Measurements from ENCODE around the gene WWOX. TPM values are rescaled to one million over a fixed set of nuclear protein-coding genes. Genes with fewer than 3 reads are reported as not detected.
A peak's percentile ranks its signal among the peaks of the same experiment; 100 is the strongest.

The WWOX gene
- total and polyA plus RNA-seq, 2 experiments from 2014 or later: 22.1 to 123 TPM

GRCh38 chr16:78325468-78326352 lies 226.3 kb downstream of the WWOX start:
- H3K4me1 ChIP-seq (ENCODE audit: low read depth): peaks cover 11% of the 10 kb centered on the region
- H3K4me3 ChIP-seq: no peak overlapping the region
- TF ChIP-seq CTCF (IDR thresholded peaks at IDR 0.05; ENCODE audit: low read depth, low read length): no peak
- no peaks in the 10 kb centered on the region for H3K27me3 ChIP-seq
- H3K36me3 ChIP-seq: no peaks in the 10 kb centered on the region
- H3K27ac ChIP-seq: peak overlapping the region; percentile 2
- DNase-seq (ENCODE audit: low read depth in 1 of 2, low spot score in 1 of 2): peak in 1 of 2 donors; percentile 17
- no peaks in the 10 kb centered on the region for H3K9me3 ChIP-seq (ENCODE audit: low read depth)

- peaks cover 11% of the 10 kb centered on the region for H3K4me1 ChIP-seq (ENCODE audit: low read depth)
- no peak for TF ChIP-seq CTCF (IDR thresholded peaks at IDR 0.05; ENCODE audit: low read depth, low read length)
- no peaks in the 10 kb centered on the region for H3K27me3 ChIP-seq
- H3K4me3 ChIP-seq: no peak overlapping the region
- H3K36me3 ChIP-seq: no peaks in the 10 kb centered on the region
- DNase-seq (ENCODE audit: low read depth in 1 of 2, low spot score in 1 of 2): no peak
- no peaks in the 10 kb centered on the region for H3K9me3 ChIP-seq (ENCODE audit: low read depth)
- H3K27ac ChIP-seq: no peak overlapping the region
Observed at GRCh38 chr16:78326731-78327130, 227.3 kb downstream of the WWOX start.

- Histone ChIP-seq H3K36me3 (no peaks in the 10 kb centered on the region), H3K4me1 (ENCODE audit: low read depth) (no peaks in the 10 kb centered on the region), H3K27me3 (no peaks in the 10 kb centered on the region), H3K27ac (no peak overlapping the region), H3K4me3 (no peak overlapping the region), H3K9me3 (ENCODE audit: low read depth) (no peaks in the 10 kb centered on the region)
- DNase-seq (ENCODE audit: low read depth in 1 of 2, low spot score in 1 of 2): peak in 1 of 2 donors; percentile 23
- no peak for TF ChIP-seq CTCF (IDR thresholded peaks at IDR 0.05; ENCODE audit: low read depth, low read length)
Observed at GRCh38 chr16:78331731-78332130, 232.3 kb downstream of the WWOX start.

DNA sequence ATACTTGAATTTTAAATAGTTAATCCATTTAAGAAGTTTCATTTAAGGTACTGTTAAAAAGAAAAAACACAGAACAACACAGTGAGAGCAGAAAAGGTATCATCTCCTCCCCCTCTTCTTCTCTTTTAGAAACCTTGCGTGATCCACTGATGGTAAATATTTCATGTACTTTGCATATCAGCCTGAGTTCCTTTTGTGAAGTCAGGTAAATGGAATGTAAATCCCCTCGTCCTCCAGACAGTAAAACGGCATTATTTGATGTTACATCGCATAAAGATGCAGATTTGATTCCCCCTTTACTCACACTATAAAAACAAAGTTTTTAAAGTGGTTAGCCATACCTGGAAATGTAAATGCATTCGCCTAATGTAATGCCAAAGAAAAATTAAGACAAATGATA lies 234.4 kb downstream of the WWOX start:
- H3K4me3 ChIP-seq: no peak overlapping the region
- TF ChIP-seq CTCF (IDR thresholded peaks at IDR 0.05; ENCODE audit: low read depth, low read length): no peak

GRCh38 chr16:78340590-78340989 lies 241.1 kb downstream of the WWOX start:
- no peak overlapping the region for H3K4me3 ChIP-seq
- H3K27ac ChIP-seq: no peak overlapping the region
- H3K36me3 ChIP-seq: no peaks in the 10 kb centered on the region
- H3K27me3 ChIP-seq: no peaks in the 10 kb centered on the region
- no peak for DNase-seq (ENCODE audit: low read depth in 1 of 2, low spot score in 1 of 2)
- no peaks in the 10 kb centered on the region for H3K9me3 ChIP-seq (ENCODE audit: low read depth)
- no peak for TF ChIP-seq CTCF (IDR thresholded peaks at IDR 0.05; ENCODE audit: low read depth, low read length)
- no peaks in the 10 kb centered on the region for H3K4me1 ChIP-seq (ENCODE audit: low read depth)

More for the DNA sequence above, 234.4 kb downstream of the WWOX start:
- Histone ChIP-seq H3K27ac (no peak overlapping the region), H3K4me1 (ENCODE audit: low read depth) (no peaks in the 10 kb centered on the region), H3K27me3 (no peaks in the 10 kb centered on the region), H3K9me3 (ENCODE audit: low read depth) (no peaks in the 10 kb centered on the region), H3K36me3 (no peaks in the 10 kb centered on the region)
- DNase-seq (ENCODE audit: low read depth in 1 of 2, low spot score in 1 of 2): no peak
